H7 (cell line): ENCODE data around the gene MUC5B. TPM values are rescaled to one million over a fixed set of nuclear protein-coding genes. Genes with fewer than 3 reads are reported as not detected.

Experiments
- DNase-seq: peaks from one replicate; pipeline ENCODE4 v3.0.0; 2012
- H3K27me3 ChIP-seq: 2 replicates; pipeline ENCODE4 v1.6.0; 2011; ENCODE audit warnings: mild to moderate bottlenecking, low read length; ENCODE audit not compliant: control insufficient read depth, insufficient read depth
- H3K36me3 ChIP-seq: replicated peaks from 2 replicates; pipeline ENCODE4 v1.5.1; 2011; ENCODE audit warnings: low read length; ENCODE audit not compliant: control insufficient read depth, insufficient read depth
- H3K4me3 ChIP-seq: 2 replicates; pipeline ENCODE4 v1.5.1; 2011; ENCODE audit warnings: low read depth, mild to moderate bottlenecking, control low read depth, low read length, moderate library complexity; ENCODE audit not compliant: insufficient read depth
- total RNA-seq: library from RNA; depleted of rRNA; stranded (reverse); fragments of >200 nt; shearing (Covaris generic); gene quantifications from 2 replicates; pipeline ENCODE4 v1.2.3, GENCODE V29; 2014; rRNA removed

MUC5B gene
- total RNA-seq, 1 experiment from 2014 or later: under 0.01 TPM

DNA sequence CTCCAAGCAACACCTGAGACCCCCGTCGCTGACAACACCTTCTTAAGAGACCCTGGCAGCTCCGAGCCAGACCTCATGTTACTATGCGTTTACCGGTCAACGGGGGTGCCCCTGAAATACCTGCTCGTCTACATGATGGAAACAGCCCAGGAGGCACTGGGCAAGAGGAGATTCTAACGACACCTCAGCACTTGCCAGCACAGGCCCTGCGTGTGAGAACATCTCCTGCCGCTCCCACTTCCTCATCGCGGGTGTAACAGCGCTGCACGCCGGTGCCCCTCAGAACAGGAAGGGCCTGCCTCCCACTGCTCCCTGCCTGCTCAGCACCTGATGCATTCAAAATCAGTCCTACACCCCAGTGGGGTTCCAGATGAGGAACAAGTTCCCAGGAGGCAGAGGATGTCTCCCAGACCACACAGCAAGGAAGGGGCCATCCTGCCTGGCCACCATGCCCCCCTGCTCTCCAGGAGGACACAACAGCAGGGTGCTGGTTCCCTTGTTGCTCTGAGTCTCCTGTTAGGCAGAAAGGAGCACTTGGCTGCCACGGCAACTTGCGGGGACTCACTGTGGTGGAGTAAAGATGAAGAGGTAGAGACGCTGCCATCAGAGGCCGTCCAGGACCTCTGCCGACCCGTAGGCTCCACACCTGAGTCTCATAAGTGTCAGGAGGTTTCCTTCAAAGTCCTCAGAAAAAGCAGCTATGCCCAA lies 84.5 kb downstream of the MUC5B start:
- H3K27me3 ChIP-seq: no peaks in the 10 kb centered on the region
- H3K36me3 ChIP-seq: no peaks in the 10 kb centered on the region
- no peak for DNase-seq
- no peak overlapping the region for H3K4me3 ChIP-seq

DNA sequence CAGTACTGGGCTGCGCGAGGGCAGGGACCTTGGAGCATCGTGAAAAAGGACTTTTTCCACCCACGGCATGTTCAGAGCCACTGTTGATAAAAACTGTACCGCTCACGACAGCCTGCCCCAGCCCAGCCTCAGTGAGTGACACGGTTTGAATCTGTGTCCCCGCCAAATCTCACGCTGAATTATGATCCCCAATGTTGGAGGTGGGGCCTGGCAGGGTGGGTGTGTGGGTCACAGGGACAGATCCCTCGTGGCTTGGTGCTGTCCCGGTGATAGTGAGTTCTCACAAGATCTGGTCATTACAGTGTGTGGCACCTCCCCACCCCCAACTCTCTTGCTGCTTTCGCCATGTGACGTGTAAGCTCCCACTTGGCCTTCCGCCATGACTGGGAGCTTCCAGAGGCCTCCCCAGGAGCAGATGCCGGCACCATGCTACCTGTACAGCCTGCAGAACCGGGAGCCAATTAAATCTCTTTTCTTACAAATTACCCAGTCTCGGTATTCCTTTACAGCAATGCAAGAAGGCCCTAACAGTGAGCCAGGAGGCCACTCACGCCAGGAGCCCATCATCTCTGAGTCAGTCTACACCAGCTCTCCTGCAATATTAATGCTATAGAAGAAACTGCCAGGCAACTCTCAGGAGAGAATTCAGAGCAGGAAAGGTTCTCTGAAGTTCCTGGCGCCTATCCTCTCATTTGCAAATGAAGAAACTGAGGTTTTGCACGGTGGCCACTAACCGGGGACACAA lies 85.3 kb downstream of the MUC5B start:
- H3K4me3 ChIP-seq: no peak overlapping the region; the same call in 1 of the 2 replicates
- no peaks in the 10 kb centered on the region for H3K27me3 ChIP-seq
- DNase-seq: peak; percentile 33
- no peaks in the 10 kb centered on the region for H3K36me3 ChIP-seq

DNA sequence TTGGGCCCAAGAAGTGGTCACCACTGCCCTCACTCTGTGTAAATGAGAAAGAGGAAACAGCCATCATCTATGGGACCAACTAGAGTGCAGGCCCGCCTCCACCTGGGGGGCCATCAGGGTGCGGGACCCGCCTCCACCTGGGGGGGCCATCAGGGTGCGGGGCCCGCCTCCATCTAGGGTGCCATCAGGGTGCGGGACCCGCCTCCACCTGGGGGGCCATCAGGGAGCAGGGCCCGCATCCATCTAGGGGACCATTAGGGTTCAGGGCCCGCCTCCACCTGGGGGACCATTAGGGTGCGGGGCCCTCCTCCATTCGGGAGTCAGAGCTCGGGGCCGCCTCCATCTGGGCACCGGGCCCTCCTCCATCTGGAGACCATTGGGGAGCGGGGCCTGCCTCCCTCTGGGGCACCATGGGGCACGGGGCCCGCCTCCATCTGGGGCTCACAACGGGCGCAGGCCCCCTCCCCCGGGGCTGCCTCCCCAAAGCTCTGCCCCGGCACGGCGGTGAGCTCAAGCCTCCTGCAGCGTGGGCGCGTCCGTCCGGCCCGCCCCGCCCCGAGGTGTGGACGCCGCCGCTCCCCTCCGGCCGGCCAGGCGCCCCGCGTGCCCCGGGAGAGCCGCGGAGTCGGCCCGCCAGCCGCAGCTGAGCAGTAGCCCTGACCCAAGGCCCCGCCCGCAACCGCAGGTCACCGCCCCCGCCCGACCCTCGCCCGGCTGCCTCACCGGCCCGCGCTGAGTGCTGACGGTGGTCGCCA lies 86.1 kb downstream of the MUC5B start:
- Histone ChIP-seq H3K27me3 (no peaks in the 10 kb centered on the region), H3K4me3 (peak overlapping the region; percentile 57), H3K36me3 (no peaks in the 10 kb centered on the region)
- DNase-seq: peak; percentile 96

DNA sequence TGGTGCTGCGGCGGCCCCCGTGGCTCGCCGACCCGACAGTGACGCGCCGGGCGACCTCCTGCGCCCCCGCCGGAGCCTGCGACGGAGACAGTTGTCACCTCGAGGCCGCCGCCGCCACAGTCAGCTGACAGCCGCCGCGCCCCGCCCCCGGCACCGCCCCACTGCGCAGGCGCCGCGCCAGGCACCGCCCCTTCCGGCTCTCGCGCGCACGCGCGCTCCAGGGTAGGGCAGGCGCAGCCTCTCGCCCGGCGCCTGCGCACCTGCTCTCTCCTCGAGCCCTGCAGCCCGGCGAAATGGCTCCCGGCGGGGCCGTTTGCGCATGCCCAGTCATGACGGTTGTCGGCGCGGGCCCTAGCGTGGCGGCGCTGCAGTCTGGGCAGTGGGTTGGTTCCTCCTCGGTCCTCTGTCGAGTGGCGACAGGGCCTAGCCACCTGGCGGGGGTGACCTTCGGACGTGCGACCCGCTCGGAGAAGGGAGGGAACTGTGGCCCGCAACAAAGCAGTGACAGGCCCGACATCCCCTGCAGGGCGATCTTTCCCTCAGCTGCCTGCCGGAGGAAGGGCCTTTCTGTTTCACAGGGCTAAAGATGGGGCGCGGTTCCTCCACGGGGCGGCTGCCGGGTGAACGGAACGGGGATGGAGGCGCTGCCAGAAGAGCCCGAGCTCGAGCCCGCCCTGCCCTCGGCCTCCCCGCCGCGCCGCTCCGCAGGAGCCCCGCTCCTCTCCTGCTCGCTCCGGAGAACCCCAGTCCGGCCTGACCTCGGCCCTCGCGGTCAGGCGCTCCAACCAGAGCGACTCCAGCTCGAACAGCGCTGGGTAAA lies 86.8 kb downstream of the MUC5B start, which contains the start of gene TOLLIP:
TOLLIP (minus strand) TSS at position 135 of the 820 bp plus-strand sequence; CDS start at position 1, 134 bp downstream.
- H3K27me3 ChIP-seq: no peaks in the 10 kb centered on the region; the same call in 1 of the 2 replicates
- no peaks in the 10 kb centered on the region for H3K36me3 ChIP-seq
- peak within 1 kb of the TSS; percentile 73 for H3K4me3 ChIP-seq
- DNase-seq: peak; percentile 100

DNA sequence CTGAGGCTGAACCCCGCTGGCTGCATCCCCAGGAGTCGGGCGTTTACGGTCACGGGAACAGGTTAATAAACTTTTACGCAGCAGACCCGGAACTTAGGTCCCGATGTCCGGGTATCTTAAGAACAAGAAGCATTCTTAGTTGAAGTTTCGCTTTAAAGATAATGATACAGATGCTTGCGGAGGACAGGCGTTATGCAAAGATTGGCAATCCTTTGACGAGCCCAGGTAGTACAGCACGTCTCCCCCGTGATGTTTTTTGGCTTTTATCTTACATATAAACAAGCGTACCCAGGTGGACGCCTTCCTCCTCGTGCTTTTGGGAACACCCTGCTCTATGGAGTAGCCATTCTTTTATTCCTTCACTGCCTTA lies 87.4 kb downstream of the MUC5B start:
- peak overlapping the region; percentile 73 for H3K4me3 ChIP-seq
- DNase-seq: no peak
- H3K36me3 ChIP-seq: no peaks in the 10 kb centered on the region

DNA sequence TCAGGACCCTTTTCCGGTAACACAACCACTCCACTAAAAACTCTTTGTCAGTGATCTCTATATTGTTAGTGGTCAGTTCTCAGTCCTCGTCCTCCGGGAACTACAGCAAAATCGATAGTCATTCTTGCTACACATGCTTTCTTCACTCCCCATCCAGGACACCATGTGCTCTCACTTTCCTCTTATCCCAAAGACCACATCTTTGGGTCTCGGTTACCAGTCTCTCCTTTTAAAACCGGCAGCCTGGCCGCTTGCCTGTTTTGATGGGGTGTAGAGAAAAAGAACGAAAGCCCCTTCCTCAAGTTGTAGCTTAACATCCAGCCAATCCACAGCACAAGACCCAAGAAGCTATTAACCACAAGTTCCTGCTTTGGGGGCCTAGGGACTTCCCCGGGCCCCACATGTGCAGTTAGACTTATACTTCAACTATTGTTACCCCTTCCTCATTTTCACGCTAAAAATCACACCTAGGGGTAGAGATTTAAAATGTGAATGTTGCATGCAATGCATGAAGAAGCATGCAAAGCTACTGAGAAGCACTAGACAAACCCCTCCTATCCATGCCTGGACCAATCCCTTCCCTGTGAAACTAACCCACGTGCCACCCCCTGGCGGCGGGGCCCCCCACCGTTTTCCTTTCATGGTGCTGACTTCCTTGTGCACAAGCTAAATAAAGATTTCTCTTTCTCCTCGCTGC lies 88.1 kb downstream of the MUC5B start:
- no peak overlapping the region for H3K4me3 ChIP-seq
- DNase-seq: peak; percentile 64

More for the DNA sequence above, 87.4 kb downstream of the MUC5B start:
- H3K27me3 ChIP-seq: no peaks in the 10 kb centered on the region; the same call in 1 of the 2 replicates

More for the DNA sequence above, 88.1 kb downstream of the MUC5B start:
- Histone ChIP-seq H3K27me3 (no peaks in the 10 kb centered on the region; the same call in 1 of the 2 replicates), H3K36me3 (no peaks in the 10 kb centered on the region)

Other genes starting within 250 kb of the MUC5B start
- not detected in 2 replicates for gene MUC6, start 186.3 kb upstream of the MUC5B start, total RNA-seq
- not detected in 2 replicates for gene MUC2, start 148.2 kb upstream of the MUC5B start, total RNA-seq
- not detected in 2 replicates for gene MUC5AC, start 65.1 kb upstream of the MUC5B start, total RNA-seq
- 11.2 and 11.8 TPM in 2 replicates for gene TOLLIP, start 86.6 kb downstream of the MUC5B start, total RNA-seq
- gene BRSK2, start 166.9 kb downstream of the MUC5B start, total RNA-seq: 22.2 and 23.6 TPM in 2 replicates